PFSK-1 (cell line): ENCODE results near the gene NMRK1. TPM values are rescaled to one million over a fixed set of nuclear protein-coding genes. Genes with fewer than 3 reads are reported as not detected.

Experiments
- FOXP2 ChIP-seq: optimal IDR thresholded peaks from 2 replicates; pipeline ENCODE3; 2011; ENCODE audit warnings: borderline replicate concordance, control low read depth, inconsistent platforms; ENCODE audit not compliant: insufficient read depth; ENCODE audit errors: extremely low read length, extremely low read depth
- POLR2AphosphoS5 ChIP-seq: IDR thresholded peaks from 2 replicates; pipeline ENCODE4 v1.6.1; 2012; ENCODE audit warnings: low read depth, mild to moderate bottlenecking, control low read depth, low read length, moderate library complexity
- REST ChIP-seq, 2 experiments: IDR thresholded peaks; 2 replicates each; pipeline versions ENCODE4 v1.6.1 to v1.8.0; 2011 to 2012; ENCODE audit warnings: low read depth in 2 of 2, low read length in 2 of 2, control low read depth in 1 of 2, inconsistent platforms in 1 of 2, mild to moderate bottlenecking in 1 of 2, moderate library complexity in 1 of 2; ENCODE audit not compliant: insufficient read depth in 1 of 2
- SIN3A ChIP-seq: IDR thresholded peaks from 2 replicates; pipeline ENCODE4 v1.6.1; 2012; ENCODE audit warnings: mild to moderate bottlenecking, low read length, moderate library complexity, borderline replicate concordance; ENCODE audit not compliant: insufficient read depth
- TAF1 ChIP-seq: IDR thresholded peaks from 2 replicates; pipeline ENCODE4 v1.6.1; 2012; ENCODE audit warnings: low read length, control low read depth, borderline replicate concordance; ENCODE audit not compliant: insufficient read depth
- polyA plus RNA-seq: library from polyadenylated mRNA; unstranded; fragments of >200 nt; gene quantifications from one replicate; pipeline ENCODE4 v1.2.1, GENCODE V29; 2012; ENCODE audit warnings: low read depth, missing spikeins; ENCODE audit not compliant: insufficient read length

NMRK1 gene
- 0.82 TPM for polyA plus RNA-seq

- TF ChIP-seq SIN3A (no peak), FOXP2 (no peak), POLR2AphosphoS5 (peak; percentile 57; the same call in 1 of the 2 replicates), REST (IDR thresholded peaks at IDR 0.05; ENCODE audit: insufficient read depth in 1 of 2, low read depth in 2 of 2, low read length in 2 of 2) (no peak), TAF1 (no peak)
These were observed at the start of gene NMRK1, which contains the start of gene OSTF1 for GRCh38 chr9:75087824-75088645. Gene NMRK1, minus strand, starts transcription at chr9:75088155. Its CDS starts 5,040 bp downstream, at chr9:75083115. Gene OSTF1, plus strand, starts transcription at chr9:75088514. Its CDS starts 179 bp downstream, at chr9:75088693.

- TF ChIP-seq SIN3A (no peak), TAF1 (no peak), REST (IDR thresholded peaks at IDR 0.05; ENCODE audit: insufficient read depth in 1 of 2, low read depth in 2 of 2, low read length in 2 of 2) (no peak), POLR2AphosphoS5 (no peak), FOXP2 (no peak)
These were observed 46.5 kb upstream of the NMRK1 start for GRCh38 chr9:75134495-75134894.

- TF ChIP-seq SIN3A (no peak), TAF1 (no peak), REST (IDR thresholded peaks at IDR 0.05; ENCODE audit: insufficient read depth in 1 of 2, low read depth in 2 of 2, low read length in 2 of 2) (no peak), FOXP2 (no peak), POLR2AphosphoS5 (no peak)
These were observed 45.4 kb upstream of the NMRK1 start for GRCh38 chr9:75133396-75133795.

- TF ChIP-seq SIN3A = no peak
- no peak for TF ChIP-seq TAF1
- no peak for TF ChIP-seq FOXP2
- TF ChIP-seq REST (IDR thresholded peaks at IDR 0.05; ENCODE audit: insufficient read depth in 1 of 2, low read depth in 2 of 2, low read length in 2 of 2) = no peak
- no peak for TF ChIP-seq POLR2AphosphoS5
These were observed 44.3 kb upstream of the NMRK1 start for GRCh38 chr9:75132244-75132643.
